Effector memory CD4-positive, alpha-beta T cell (primary cell): ENCODE results near the gene DDX42.

Experiments
- DNase-seq, 3 donors: peaks; one replicate each; pipeline ENCODE4 v3.0.0-alpha.2; 2020
- H3K27ac ChIP-seq: 2 replicates; pipeline ENCODE4 v1.7.0; 2013; ENCODE audit warnings: mild to moderate bottlenecking, low read length, moderate library complexity; ENCODE audit not compliant: insufficient read depth, poor library complexity, severe bottlenecking
- H3K27me3 ChIP-seq: replicated peaks from 2 replicates; pipeline ENCODE4 v1.7.0; 2013; ENCODE audit warnings: mild to moderate bottlenecking, low read length; ENCODE audit not compliant: insufficient read depth, control insufficient read depth, poor library complexity, severe bottlenecking
- H3K36me3 ChIP-seq: 2 replicates; pipeline ENCODE4 v1.7.0; 2013; ENCODE audit warnings: mild to moderate bottlenecking, low read length, moderate library complexity; ENCODE audit not compliant: control insufficient read depth, insufficient read depth
- H3K4me1 ChIP-seq: 2 replicates; pipeline ENCODE4 v1.7.0; 2013; ENCODE audit warnings: low read length, mild to moderate bottlenecking; ENCODE audit not compliant: control insufficient read depth, insufficient read depth, poor library complexity, severe bottlenecking
- H3K4me3 ChIP-seq: 2 replicates; pipeline ENCODE4 v1.7.0; 2013; ENCODE audit warnings: low read length, low read depth, mild to moderate bottlenecking; ENCODE audit not compliant: insufficient read depth, poor library complexity, severe bottlenecking
- H3K9me3 ChIP-seq: 2 replicates; pipeline ENCODE4 v1.7.0; 2013; ENCODE audit warnings: mild to moderate bottlenecking, low read length, moderate library complexity; ENCODE audit not compliant: control insufficient read depth

DDX42 gene

DNA sequence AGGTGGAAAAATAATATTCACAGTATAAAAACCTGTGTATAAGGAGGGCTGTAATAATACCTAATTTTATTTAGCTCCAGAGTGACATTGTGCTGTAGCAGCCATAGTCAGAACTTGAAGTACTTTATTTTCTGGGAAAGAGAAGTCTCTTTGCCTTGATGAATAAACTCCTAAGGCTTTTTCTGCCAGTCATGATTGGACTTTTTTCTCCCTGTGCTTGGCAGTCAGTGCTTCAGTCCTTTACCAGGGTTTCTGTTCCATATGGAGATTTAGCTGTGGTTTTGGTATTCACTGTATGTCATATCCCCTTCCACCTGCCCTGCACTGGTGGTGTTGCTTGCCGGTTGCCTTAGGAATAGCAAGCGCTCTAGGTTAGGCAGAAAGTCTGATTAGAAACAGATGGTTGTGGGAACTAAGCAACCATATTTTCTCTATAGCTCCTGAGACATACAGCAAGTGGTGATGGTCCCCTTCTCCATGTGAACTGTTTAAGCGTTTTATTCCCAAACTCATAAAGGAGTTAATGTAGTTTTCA lies 24.7 kb downstream of the DDX42 start:
- DNase-seq, result no peak
- Histone ChIP-seq H3K9me3 (no peaks in the 10 kb centered on the region), H3K27me3 (no peaks in the 10 kb centered on the region), H3K4me3 (no peak overlapping the region), H3K27ac (no peak overlapping the region), H3K4me1 (no peaks in the 10 kb centered on the region), H3K36me3 (peaks cover 79% of the 10 kb centered on the region)

DNA sequence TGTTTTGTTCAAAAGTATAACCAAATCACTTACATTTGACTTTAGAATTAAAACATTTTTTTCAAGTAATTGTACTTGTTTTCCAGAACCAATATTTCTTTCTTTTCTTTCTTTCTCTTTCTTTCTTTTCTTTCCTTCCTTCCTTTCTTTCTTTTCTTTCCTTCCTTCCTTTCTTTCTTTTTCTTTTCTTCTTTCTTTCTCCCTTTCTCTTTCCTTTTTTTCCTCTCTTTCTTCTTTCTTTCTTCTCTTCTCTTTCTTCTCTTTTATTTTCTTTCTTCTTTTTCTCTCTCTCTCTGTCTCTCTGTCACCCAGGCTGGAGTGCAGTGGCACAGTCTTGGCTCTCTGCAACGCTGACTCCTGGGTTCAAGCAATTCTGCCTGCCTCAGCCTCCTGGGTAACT lies 26.8 kb downstream of the DDX42 start:
- DNase-seq, result no peak
- H3K27me3 ChIP-seq, result no peaks in the 10 kb centered on the region
- H3K36me3 ChIP-seq, result peaks cover 77% of the 10 kb centered on the region
- no peak overlapping the region for H3K4me3 ChIP-seq
- H3K9me3 ChIP-seq, result no peaks in the 10 kb centered on the region
- no peaks in the 10 kb centered on the region for H3K4me1 ChIP-seq
- H3K27ac ChIP-seq, result no peak overlapping the region

GRCh38 chr17:63804328-63804727 lies 30.4 kb downstream of the DDX42 start:
- Histone ChIP-seq H3K9me3 (no peaks in the 10 kb centered on the region), H3K4me3 (no peak overlapping the region), H3K4me1 (no peaks in the 10 kb centered on the region), H3K36me3 (peaks cover 78% of the 10 kb centered on the region), H3K27me3 (no peaks in the 10 kb centered on the region), H3K27ac (no peak overlapping the region)
- no peak for DNase-seq

- no peak overlapping the region for H3K27ac ChIP-seq
- H3K9me3 ChIP-seq, result no peaks in the 10 kb centered on the region
- DNase-seq, result no peak
- H3K36me3 ChIP-seq, result peaks cover 76% of the 10 kb centered on the region
- no peaks in the 10 kb centered on the region for H3K4me1 ChIP-seq
- no peaks in the 10 kb centered on the region for H3K27me3 ChIP-seq
- H3K4me3 ChIP-seq, result no peak overlapping the region
These were observed 31.6 kb downstream of the DDX42 start for GRCh38 chr17:63805591-63805990.

GRCh38 chr17:63809970-63810369 lies 36.0 kb downstream of the DDX42 start:
- DNase-seq, result no peak
- Histone ChIP-seq H3K4me3 (no peak overlapping the region), H3K36me3 (peaks cover 94% of the 10 kb centered on the region), H3K27ac (no peak overlapping the region), H3K27me3 (no peaks in the 10 kb centered on the region), H3K4me1 (no peaks in the 10 kb centered on the region), H3K9me3 (no peaks in the 10 kb centered on the region)

- DNase-seq, result no peak
- Histone ChIP-seq H3K4me3 (no peak overlapping the region), H3K27ac (no peak overlapping the region), H3K9me3 (no peaks in the 10 kb centered on the region), H3K4me1 (no peaks in the 10 kb centered on the region), H3K27me3 (no peaks in the 10 kb centered on the region), H3K36me3 (peaks cover 97% of the 10 kb centered on the region)
These were observed 42.2 kb downstream of the DDX42 start for GRCh38 chr17:63816123-63816522.

DNA sequence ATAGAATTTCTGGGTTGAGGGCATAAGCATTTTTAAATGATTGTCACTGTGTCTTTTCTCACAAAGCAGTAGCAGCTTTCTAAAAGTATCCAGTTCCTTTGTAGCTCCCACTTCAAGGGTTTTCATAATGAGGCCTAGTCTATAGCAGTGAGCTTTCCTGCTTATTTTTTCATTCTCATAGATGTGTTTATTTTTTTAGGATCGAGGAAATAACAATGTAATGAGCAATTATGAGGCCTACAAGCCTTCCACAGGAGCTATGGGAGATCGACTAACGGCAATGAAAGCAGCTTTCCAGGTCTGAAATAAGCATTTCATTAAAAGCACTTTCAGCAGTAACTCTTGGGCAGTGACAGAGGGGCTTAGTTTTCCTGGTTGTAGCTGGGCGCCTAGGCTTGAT lies 42.7 kb downstream of the DDX42 start:
- no peak overlapping the region for H3K27ac ChIP-seq
- no peaks in the 10 kb centered on the region for H3K4me1 ChIP-seq
- no peak overlapping the region for H3K4me3 ChIP-seq
- H3K27me3 ChIP-seq, result no peaks in the 10 kb centered on the region
- peaks cover 97% of the 10 kb centered on the region for H3K36me3 ChIP-seq
- no peak for DNase-seq
- H3K9me3 ChIP-seq, result no peaks in the 10 kb centered on the region

- H3K36me3 ChIP-seq, result peaks cover 97% of the 10 kb centered on the region
These were observed 43.9 kb downstream of the DDX42 start for GRCh38 chr17:63817736-63818385.

GRCh38 chr17:63819131-63819530 lies 45.2 kb downstream of the DDX42 start:
- Histone ChIP-seq H3K27ac (no peak overlapping the region), H3K36me3 (peaks cover 97% of the 10 kb centered on the region), H3K27me3 (no peaks in the 10 kb centered on the region), H3K4me1 (no peaks in the 10 kb centered on the region), H3K9me3 (no peaks in the 10 kb centered on the region), H3K4me3 (no peak overlapping the region)
- DNase-seq, result no peak

More at GRCh38 chr17:63817736-63818385, 43.9 kb downstream of the DDX42 start:
- no peak overlapping the region for H3K4me3 ChIP-seq
- no peaks in the 10 kb centered on the region for H3K4me1 ChIP-seq
- H3K27ac ChIP-seq, result no peak overlapping the region
- no peaks in the 10 kb centered on the region for H3K27me3 ChIP-seq
- no peak for DNase-seq
- no peaks in the 10 kb centered on the region for H3K9me3 ChIP-seq

DNA sequence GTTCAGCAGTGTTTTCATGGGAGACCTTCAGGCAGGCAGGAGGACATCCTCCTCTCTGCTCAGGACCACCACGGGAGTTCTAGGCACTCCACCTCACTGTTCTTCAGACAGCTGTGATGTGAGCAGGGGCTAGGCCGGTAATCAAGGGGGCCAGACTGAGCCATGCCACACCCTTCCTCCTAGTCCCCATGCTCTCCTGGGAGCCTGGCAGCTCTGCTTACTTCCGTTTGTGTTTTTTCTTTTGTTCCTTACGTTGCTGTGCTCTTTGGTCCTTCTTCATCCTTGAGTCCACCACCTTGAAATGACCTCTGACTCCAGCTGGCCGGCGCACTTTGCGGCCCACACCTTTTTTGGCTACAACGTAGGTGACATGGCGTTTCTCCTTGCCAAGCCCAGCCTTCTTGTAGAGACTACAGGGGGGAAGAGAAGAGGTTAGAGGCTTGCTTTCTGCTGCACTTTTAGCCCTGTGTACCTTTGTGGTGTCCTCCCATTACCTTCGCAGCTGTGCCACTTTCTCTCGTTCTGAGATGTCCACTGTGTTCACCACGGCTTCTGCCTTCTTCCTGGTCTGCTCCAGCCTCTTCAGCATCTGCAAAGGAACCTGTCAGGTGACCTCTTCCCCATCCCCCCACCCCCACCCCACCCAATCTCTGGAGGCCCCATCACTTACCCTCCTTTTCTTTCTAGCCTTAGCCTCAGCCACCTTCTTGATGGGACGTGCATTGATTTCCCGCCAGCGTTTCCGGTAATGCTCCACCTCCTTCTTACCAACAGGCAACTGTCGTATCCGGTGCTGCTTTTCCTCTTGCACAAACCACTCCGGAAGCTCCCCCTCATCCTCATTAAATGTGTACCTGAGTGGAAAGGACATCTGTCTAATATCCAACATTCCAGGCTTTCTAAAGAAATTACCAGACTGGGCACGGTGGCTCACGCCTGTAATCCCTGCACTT lies 45.9 kb downstream of the DDX42 start:
- Histone ChIP-seq H3K27ac (no peak overlapping the region), H3K36me3 (peaks cover 98% of the 10 kb centered on the region), H3K9me3 (no peaks in the 10 kb centered on the region), H3K27me3 (no peaks in the 10 kb centered on the region), H3K4me1 (no peaks in the 10 kb centered on the region), H3K4me3 (no peak overlapping the region)
- no peak for DNase-seq
